B cell (primary cell): ENCODE results near the gene ZRANB3. TPM values are rescaled to one million over a fixed set of nuclear protein-coding genes. Genes with fewer than 3 reads are reported as not detected.

Experiments
- ATAC-seq: fragments of 200-7000 bp; cut with Tn5 transposase; one replicate; pipeline ENCODE4 v1.10.0; 2021; ENCODE audit warnings: low read depth, mild to moderate bottlenecking, moderate number of reproducible peaks, moderate library complexity
- CTCF ChIA-PET: fragments of 350-600 bp; sonication (Branson Sonifier 250); formaldehyde crosslinking; loops from one replicate; lab custom pipeline; 2021; ENCODE audit warnings: antibody characterized with exemption, inconsistent platforms; lab: Charles Lee
- POLR2A ChIA-PET: fragments of 350-600 bp; sonication (Branson Sonifier 250); formaldehyde crosslinking; loops from one replicate; lab custom pipeline; 2021; ENCODE audit warnings: antibody characterized with exemption; lab: Charles Lee
- DNase-seq: peaks from one replicate; pipeline ENCODE4 v3.0.0; 2013
- H2AFZ ChIP-seq: 2 replicates; pipeline ENCODE4 v1.6.1; 2012; ENCODE audit warnings: mild to moderate bottlenecking, low read depth, low read length; ENCODE audit not compliant: insufficient read depth, poor library complexity, severe bottlenecking
- H3K27ac ChIP-seq, 2 donors: 1 replicate in 1 of 2; 2 replicates in 1 of 2; pipeline ENCODE4 v1.5.1; 2012 to 2013; ENCODE audit warnings: low read length in 2 of 2, mild to moderate bottlenecking in 2 of 2, moderate library complexity in 1 of 2
- H3K27me3 ChIP-seq, 4 experiments: fragments of 200-600 bp in 1 of 4; sonication (generic) in 1 of 4; replicated peaks in 1 of 4; 1 replicate in 2 of 4; 2 replicates in 2 of 4; pipeline versions ENCODE4 v1.6.1 to v1.7.0; 2013 to 2016; ENCODE audit warnings: low read length in 3 of 4, mild to moderate bottlenecking in 2 of 4, mixed read lengths in 1 of 4, moderate library complexity in 1 of 4; ENCODE audit not compliant: insufficient read depth in 4 of 4, control insufficient read depth in 3 of 4; ENCODE audit errors: control extremely low read depth in 1 of 4
- H3K36me3 ChIP-seq, 2 experiments: replicated peaks in 1 of 2; 1 replicate in 1 of 2; 2 replicates in 1 of 2; pipeline versions ENCODE4 v1.6.1 to v1.7.1; 2013; ENCODE audit warnings: low read length in 1 of 2; ENCODE audit not compliant: insufficient read depth in 2 of 2, control insufficient read depth in 1 of 2; ENCODE audit errors: control extremely low read depth in 1 of 2, extremely low read depth in 1 of 2
- H3K4me1 ChIP-seq, 2 donors: fragments of 200-600 bp in 1 of 2; sonication (generic) in 1 of 2; 1 replicate in 1 of 2; 2 replicates in 1 of 2; pipeline versions ENCODE4 v1.5.1 to v1.6.1; 2013 to 2017; ENCODE audit warnings: low read length in 2 of 2; ENCODE audit not compliant: control insufficient read depth in 2 of 2, insufficient read depth in 2 of 2
- H3K4me2 ChIP-seq: replicated peaks from 2 replicates; pipeline ENCODE3; 2012; ENCODE audit warnings: mild to moderate bottlenecking, low read depth, low read length; ENCODE audit not compliant: poor library complexity, severe bottlenecking
- H3K4me3 ChIP-seq, 5 experiments: fragments of 200-600 bp in 1 of 5; sonication (generic) in 1 of 5; 1 replicate in 3 of 5; 2 replicates in 2 of 5; pipeline versions ENCODE4 v1.5.1 to v1.7.0; 2011 to 2016; ENCODE audit warnings: low read length in 4 of 5, mild to moderate bottlenecking in 4 of 5, low read depth in 2 of 5, control low read depth in 1 of 5, moderate library complexity in 1 of 5; ENCODE audit not compliant: insufficient read depth in 1 of 5; ENCODE audit errors: control extremely low read depth in 1 of 5, extremely low read depth in 1 of 5
- H3K79me2 ChIP-seq: fragments of 200-600 bp; sonication (generic); one replicate; pipeline ENCODE4 v1.6.0; 2016; ENCODE audit warnings: low read length; ENCODE audit not compliant: control insufficient read depth, insufficient read depth
- H3K9ac ChIP-seq: fragments of 200-600 bp; sonication (generic); 2 replicates; pipeline ENCODE4 v1.6.1; 2017; ENCODE audit warnings: mild to moderate bottlenecking, low read length, moderate library complexity
- H3K9me3 ChIP-seq, 3 donors: one replicate each; pipeline versions ENCODE4 v1.6.1 to v1.7.1; 2013; ENCODE audit warnings: low read length in 2 of 3; ENCODE audit not compliant: control insufficient read depth in 2 of 3, insufficient read depth in 1 of 3; ENCODE audit errors: control extremely low read depth in 1 of 3
- H4K20me1 ChIP-seq: 2 replicates; pipeline ENCODE4 v1.6.0; 2012; ENCODE audit warnings: mild to moderate bottlenecking, low read length; ENCODE audit not compliant: insufficient read depth, control insufficient read depth, poor library complexity, severe bottlenecking
- H3K27ac Mint-ChIP-seq: one replicate; pipeline ENCODE4 v1.8.0; 2021; ENCODE audit warnings: mixed read lengths
- H3K27me3 Mint-ChIP-seq: one replicate; pipeline ENCODE4 v1.8.0; 2021; ENCODE audit warnings: mixed read lengths
- H3K4me1 Mint-ChIP-seq: one replicate; pipeline ENCODE4 v1.8.0; 2021; ENCODE audit warnings: mixed read lengths
- H3K4me3 Mint-ChIP-seq: one replicate; pipeline ENCODE4 v1.8.0; 2021; ENCODE audit warnings: mixed read lengths
- H3K9me3 Mint-ChIP-seq: one replicate; pipeline ENCODE4 v1.8.0; 2022; ENCODE audit warnings: mixed read lengths; ENCODE audit not compliant: insufficient read depth
- CTCF ChIP-seq: fragments of 200-600 bp; IDR thresholded peaks from one replicate; pipeline ENCODE4 v1.8.0; 2022; ENCODE audit warnings: antibody characterized with exemption, mild to moderate bottlenecking
- EZH2 ChIP-seq: IDR thresholded peaks from 2 replicates; pipeline ENCODE4 v1.6.1; 2012; ENCODE audit warnings: borderline replicate concordance, low read depth, mild to moderate bottlenecking, moderate library complexity, low read length; ENCODE audit not compliant: insufficient read depth, poor library complexity, severe bottlenecking
- WGBS: methylation state at CpG from one replicate; pipeline ENCODE4 v1.1.5; 2013; ENCODE audit warnings: missing lambda C conversion rate; ENCODE audit not compliant: insufficient coverage; 5-methylcytosine and 5-hydroxymethylcytosine counted together
- intact Hi-C: fragments of 100-400 bp; cut with micrococcal nuclease; formaldehyde crosslinking; loops from one replicate; pipeline ENCODE4 v1.10.0; 2022
- polyA plus RNA-seq: library from polyadenylated mRNA; depleted of rRNA; stranded (reverse); fragments of >200 nt; gene quantifications from 2 replicates; pipeline ENCODE4 v1.2.3, GENCODE V29; 2012
- total RNA-seq, 2 donors: library from RNA; stranded (reverse); fragments of 120-200 nt in 1 of 2; gene quantifications; 1 replicate in 1 of 2; 2 replicates in 1 of 2; pipeline versions ENCODE4 v1.2.3 to v1.2.4, GENCODE V29; 2013 to 2022

Gene ZRANB3
- total and polyA plus RNA-seq, 2 donors (not counting 1 experiment from before 2014, with no cell fraction given), result 2.4 to 9.8 TPM

GRCh38 chr2:135337071-135337470 is 193.9 kb downstream of the ZRANB3 start:
- H3K79me2 ChIP-seq, result no peaks in the 10 kb centered on the region
- H3K9me3 Mint-ChIP-seq, result peaks cover 5% of the 10 kb centered on the region
- ATAC-seq (no peak), DNase-seq (no peak)
- H3K4me2 ChIP-seq, result no peak overlapping the region
- no peak overlapping the region for H2AFZ ChIP-seq
- peaks cover 4% of the 10 kb centered on the region in 2 donors for H3K4me1 ChIP-seq
- H3K4me3 ChIP-seq, result no peak overlapping the region
- H3K27ac Mint-ChIP-seq, result no peak overlapping the region
- H3K27me3 Mint-ChIP-seq, result no peaks in the 10 kb centered on the region
- H3K4me1 Mint-ChIP-seq, result peaks cover 10% of the 10 kb centered on the region
- no peaks in the 10 kb centered on the region for H3K27me3 ChIP-seq
- POLR2A ChIA-PET, result no interaction called here
- CTCF ChIA-PET, result no interaction called here
- H3K27ac ChIP-seq, result no peak overlapping the region
- H4K20me1 ChIP-seq, result no peaks in the 10 kb centered on the region
- H3K4me3 Mint-ChIP-seq, result no peak overlapping the region
- intact Hi-C loops, result no loop called here
- peaks cover 0 to 13% (median 0%) of the 10 kb centered on the region in 3 donors for H3K9me3 ChIP-seq
- WGBS, result 100% methylated on average over 1 of the region's 3 CpGs
- H3K36me3 ChIP-seq, result no peaks in the 10 kb centered on the region
- H3K9ac ChIP-seq, result no peak overlapping the region
- TF ChIP-seq CTCF (no peak), EZH2 (no peak)

DNA sequence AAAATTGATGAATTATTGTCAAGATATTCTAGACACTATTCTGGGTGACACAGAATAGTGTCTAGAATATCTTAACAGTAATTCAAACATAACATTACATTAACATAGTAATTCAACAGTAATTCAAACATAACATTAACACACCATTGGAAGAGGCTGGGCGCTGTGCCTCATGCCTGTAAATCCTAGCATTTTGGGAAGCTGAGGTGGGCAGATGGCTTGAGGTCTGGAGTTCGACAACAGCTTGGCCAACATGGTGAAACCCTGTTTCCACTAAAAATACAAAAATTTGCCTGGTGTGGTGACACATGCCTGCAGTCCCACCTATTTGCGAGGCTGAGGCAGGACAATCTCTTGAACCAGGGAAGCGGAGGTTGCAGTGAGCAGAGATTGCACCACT is 195.8 kb downstream of the ZRANB3 start:
- H4K20me1 ChIP-seq, result no peaks in the 10 kb centered on the region
- intact Hi-C loops, result no loop called here
- no peak overlapping the region for H2AFZ ChIP-seq
- 97% methylated on average over 3 of the region's 4 CpGs for WGBS
- H3K36me3 ChIP-seq, result no peaks in the 10 kb centered on the region
- DNase-seq (no peak), ATAC-seq (no peak)
- H3K4me1 ChIP-seq, result peaks cover 4% of the 10 kb centered on the region in 2 donors
- peaks cover 2% of the 10 kb centered on the region for H3K9me3 Mint-ChIP-seq
- H3K9me3 ChIP-seq, result no peaks in the 10 kb centered on the region
- H3K79me2 ChIP-seq, result no peaks in the 10 kb centered on the region
- no peak overlapping the region for H3K27ac ChIP-seq
- CTCF ChIA-PET, result no interaction called here
- H3K4me1 Mint-ChIP-seq, result peaks cover 10% of the 10 kb centered on the region
- TF ChIP-seq EZH2 (no peak), CTCF (no peak)
- H3K4me3 ChIP-seq, result no peak overlapping the region
- no peak overlapping the region for H3K9ac ChIP-seq
- POLR2A ChIA-PET, result no interaction called here
- H3K4me3 Mint-ChIP-seq, result no peak overlapping the region
- H3K27ac Mint-ChIP-seq, result no peak overlapping the region
- H3K27me3 ChIP-seq, result no peaks in the 10 kb centered on the region
- H3K27me3 Mint-ChIP-seq, result no peaks in the 10 kb centered on the region
- H3K4me2 ChIP-seq, result no peak overlapping the region
